HFFc6 (cell line): Measurements from ENCODE around the gene APRT. TPM values are rescaled to one million over a fixed set of nuclear protein-coding genes. Genes with fewer than 3 reads are reported as not detected.

Experiments
- DNase-seq: peaks from one replicate; pipeline ENCODE4 v3.0.0-alpha.2; 2018
- H3K27ac Mint-ChIP-seq: 2 replicates; pipeline ENCODE4 v1.8.0; 2020; ENCODE audit warnings: mild to moderate bottlenecking, mixed read lengths
- H3K27me3 Mint-ChIP-seq: 2 replicates; pipeline ENCODE4 v1.8.0; 2021; ENCODE audit warnings: mild to moderate bottlenecking, moderate library complexity, mixed read lengths; ENCODE audit not compliant: insufficient read depth
- H3K36me3 Mint-ChIP-seq: 2 replicates; pipeline ENCODE4 v1.8.0; 2021; ENCODE audit warnings: low read depth, mixed read lengths
- H3K4me1 Mint-ChIP-seq: 2 replicates; pipeline ENCODE4 v1.8.0; 2020; ENCODE audit warnings: low read depth, mixed read lengths
- H3K4me3 Mint-ChIP-seq: 2 replicates; pipeline ENCODE4 v1.8.0; 2020; ENCODE audit warnings: mild to moderate bottlenecking, moderate library complexity, mixed read lengths
- H3K9me3 Mint-ChIP-seq: 2 replicates; pipeline ENCODE4 v1.8.0; 2020; ENCODE audit warnings: mild to moderate bottlenecking, mixed read lengths
- CTCF ChIP-seq: fragments of 200-600 bp; sonication (generic); IDR thresholded peaks from 2 replicates; pipeline ENCODE4 v1.5.0; 2021; ENCODE audit warnings: antibody characterized with exemption, mild to moderate bottlenecking
- total RNA-seq, 6 experiments: library from RNA; stranded (reverse); fragmentation: NEBNext Ultra II Directional; extraction: Animal tissue kit (Norgen Biotek cat#: 25700); gene quantifications; 2 replicates in 1 of 6; 3 replicates in 5 of 6; pipeline ENCODE4 v1.2.3, GENCODE V29; 2021

APRT gene
- total RNA-seq, 6 experiments from 2014 or later: 123 to 163 (median 130) TPM

GRCh38 chr16:88778541-88779065, 33.1 kb downstream of the APRT start:
- Mint-ChIP-seq H3K36me3 (peaks cover 8% of the 10 kb centered on the region; the same call in 1 of the 2 replicates), H3K4me1 (peaks cover 51% of the 10 kb centered on the region), H3K27ac (no peak overlapping the region), H3K4me3 (no peak overlapping the region), H3K9me3 (no peaks in the 10 kb centered on the region), H3K27me3 (peaks cover 7% of the 10 kb centered on the region)
- DNase-seq: no peak
- TF ChIP-seq CTCF: no peak

GRCh38 chr16:88778271-88778525, 33.5 kb downstream of the APRT start:
- Mint-ChIP-seq H3K4me1 (peaks cover 51% of the 10 kb centered on the region), H3K27me3 (peaks cover 7% of the 10 kb centered on the region), H3K27ac (no peak overlapping the region), H3K36me3 (peaks cover 4% of the 10 kb centered on the region; the same call in 1 of the 2 replicates), H3K9me3 (no peaks in the 10 kb centered on the region), H3K4me3 (no peak overlapping the region)
- TF ChIP-seq CTCF: no peak
- DNase-seq: no peak

- no peak overlapping the region for H3K4me3 Mint-ChIP-seq
- TF ChIP-seq CTCF: no peak
- no peak overlapping the region for H3K27ac Mint-ChIP-seq
- DNase-seq: no peak
- no peaks in the 10 kb centered on the region for H3K36me3 Mint-ChIP-seq
- H3K4me1 Mint-ChIP-seq: peaks cover 51% of the 10 kb centered on the region
- peaks cover 5% of the 10 kb centered on the region for H3K27me3 Mint-ChIP-seq
- H3K9me3 Mint-ChIP-seq: no peaks in the 10 kb centered on the region
Observed at GRCh38 chr16:88777471-88778270, 34.1 kb downstream of the APRT start.

GRCh38 chr16:88775825-88776224, 35.9 kb downstream of the APRT start:
- Mint-ChIP-seq H3K27ac (peak overlapping the region; percentile 24; the same call in 1 of the 2 replicates), H3K4me1 (peaks cover 45% of the 10 kb centered on the region)
- no peak for DNase-seq

GRCh38 chr16:88774544-88775393, 37.0 kb downstream of the APRT start:
- H3K27ac Mint-ChIP-seq: peak overlapping the region; percentile 98
- no peaks in the 10 kb centered on the region for H3K9me3 Mint-ChIP-seq
- H3K4me1 Mint-ChIP-seq: peaks cover 35% of the 10 kb centered on the region
- no peak overlapping the region for H3K4me3 Mint-ChIP-seq
- no peak for TF ChIP-seq CTCF
- no peaks in the 10 kb centered on the region for H3K36me3 Mint-ChIP-seq
- DNase-seq: no peak
- peaks cover 5% of the 10 kb centered on the region for H3K27me3 Mint-ChIP-seq

More at GRCh38 chr16:88775825-88776224, 35.9 kb downstream of the APRT start:
- H3K27me3 Mint-ChIP-seq: peaks cover 5% of the 10 kb centered on the region
- H3K9me3 Mint-ChIP-seq: no peaks in the 10 kb centered on the region
- H3K4me3 Mint-ChIP-seq: no peak overlapping the region
- TF ChIP-seq CTCF: no peak
- no peaks in the 10 kb centered on the region for H3K36me3 Mint-ChIP-seq
